GM21367 (cell line): ENCODE measurements around the gene SLC34A1.

Experiments used
- ATAC-seq: cut with Tn5 transposase; IDR thresholded peaks from one replicate; pipeline ENCODE4 v1.9.1; 2021; ENCODE audit not compliant: unreplicated experiment

Gene SLC34A1

DNA sequence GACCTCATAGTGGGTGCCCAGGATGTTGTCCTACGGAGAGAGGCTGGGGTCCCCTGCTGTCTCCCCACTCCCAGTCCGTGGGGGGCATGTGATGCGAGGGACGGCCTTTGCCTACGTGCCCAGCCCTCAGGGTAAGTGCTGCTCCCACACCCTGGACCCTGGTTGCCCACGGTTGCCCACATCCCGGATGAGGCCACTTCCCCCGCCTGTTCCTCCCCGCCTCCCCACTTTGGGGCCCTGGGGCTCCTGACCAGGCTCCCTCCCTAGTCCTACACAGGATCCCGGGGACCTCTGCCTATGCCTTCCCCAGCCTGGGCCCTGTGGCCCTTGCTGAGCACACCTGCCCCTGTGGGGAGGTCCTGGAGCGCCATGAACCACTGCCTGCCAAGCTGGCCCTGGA, 1.5 kb downstream of the SLC34A1 start:
- ATAC-seq = no peak

- no peak for ATAC-seq
Measured at GRCh38 chr5:177386542-177386941, 2.3 kb downstream of the SLC34A1 start.

GRCh38 chr5:177387405-177387804, 3.2 kb downstream of the SLC34A1 start:
- ATAC-seq = no peak

DNA sequence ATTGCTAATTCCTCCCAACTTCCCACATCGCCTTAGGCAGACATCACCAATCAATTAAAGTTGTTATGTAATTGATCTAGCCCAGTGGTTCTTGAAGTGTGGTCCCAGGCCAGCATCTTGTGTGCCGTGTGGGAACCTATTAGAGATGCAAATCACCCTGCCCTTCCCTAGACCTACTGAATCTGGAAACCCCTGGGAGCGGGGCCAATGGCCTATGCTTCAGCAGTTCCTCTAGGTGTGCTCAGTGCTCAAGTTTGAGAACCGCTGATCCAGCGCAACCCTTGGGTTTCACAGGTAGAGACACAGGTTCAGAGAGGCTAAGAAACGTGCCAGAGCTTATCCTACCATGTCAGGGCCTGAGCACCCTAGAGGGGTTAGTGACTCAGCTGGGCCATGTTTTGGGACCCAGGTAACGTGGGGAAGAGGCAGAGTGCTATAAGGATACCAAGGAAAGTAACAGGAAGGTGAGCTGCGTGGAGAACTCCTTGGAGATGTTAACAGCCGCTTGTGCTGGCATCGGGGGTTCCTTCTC, 4.4 kb downstream of the SLC34A1 start:
- no peak for ATAC-seq

DNA sequence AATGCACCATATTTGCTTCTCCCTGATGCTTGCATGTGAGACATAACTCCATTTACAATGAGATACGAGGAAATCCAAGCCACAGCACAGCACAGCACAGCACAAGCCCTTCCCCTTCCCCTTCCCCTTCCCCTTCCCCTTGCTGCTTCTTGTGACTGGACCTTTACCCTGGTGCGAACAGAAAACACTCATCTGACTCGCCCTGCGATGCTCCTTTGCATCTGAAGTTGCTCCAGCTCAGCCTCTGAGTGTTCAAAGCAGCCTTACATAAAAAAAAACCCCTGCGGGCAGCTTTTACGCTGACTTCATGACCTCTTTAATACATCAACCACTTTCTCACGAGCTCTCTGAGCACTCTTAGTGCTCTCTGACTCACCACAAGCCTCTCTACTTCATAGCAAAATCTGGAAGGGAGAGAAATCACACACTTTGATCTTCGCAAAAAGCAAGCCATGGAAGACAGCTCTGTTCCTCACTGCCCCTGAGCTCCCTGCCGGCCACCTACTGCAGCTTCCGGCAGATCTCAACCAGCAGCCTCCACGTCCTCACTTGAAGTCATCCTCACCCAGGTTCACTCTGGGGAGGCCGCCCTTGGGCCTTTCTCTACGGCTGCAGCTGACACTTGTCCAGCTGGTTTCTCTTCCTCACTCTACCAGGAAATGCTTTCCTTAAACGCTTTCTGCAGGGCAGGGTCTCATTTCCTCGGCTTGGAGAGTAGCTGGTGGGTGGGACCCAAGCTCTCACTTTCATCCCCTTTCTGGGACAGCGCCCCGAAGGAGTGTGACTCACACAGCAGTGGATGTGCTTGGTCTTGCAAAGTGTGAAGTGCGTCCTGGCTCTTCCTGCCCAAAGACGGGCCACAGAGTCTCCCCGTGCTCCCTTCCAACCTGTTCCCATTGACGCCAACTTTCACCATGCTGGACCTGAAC, 5.3 kb downstream of the SLC34A1 start:
- peak; percentile 50 for ATAC-seq

- ATAC-seq = peak; percentile 52
Measured at GRCh38 chr5:177390363-177391300, 6.4 kb downstream of the SLC34A1 start.

- no peak for ATAC-seq
Measured at GRCh38 chr5:177392765-177393164, 8.5 kb downstream of the SLC34A1 start.

DNA sequence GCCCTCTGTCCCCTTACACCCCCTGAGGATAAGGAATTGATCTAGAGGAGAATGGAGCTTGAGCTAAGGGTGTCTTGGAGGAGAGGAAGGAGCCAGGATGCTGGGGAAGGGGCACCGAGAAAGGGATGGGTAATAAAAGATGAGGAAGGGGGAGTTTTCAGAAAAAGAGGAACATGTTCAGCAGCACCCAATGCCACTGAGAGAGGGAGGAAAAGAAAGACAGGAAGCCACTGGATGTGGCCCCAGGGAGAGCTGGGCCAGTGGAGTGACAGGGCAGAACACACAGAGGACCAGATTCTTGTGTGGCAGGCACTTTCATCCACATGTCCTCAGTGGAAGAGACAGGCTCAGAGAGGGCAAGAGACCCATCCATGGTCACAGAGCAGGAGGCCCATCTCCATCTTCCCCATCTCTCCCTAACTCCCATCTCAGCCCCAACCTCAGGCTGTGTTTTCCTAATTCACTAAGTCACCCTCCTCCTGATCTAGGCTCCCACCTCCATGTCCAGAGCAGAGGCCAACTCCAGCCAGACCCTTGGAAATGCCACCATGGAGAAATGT, 9.1 kb downstream of the SLC34A1 start:
- ATAC-seq = no peak

DNA sequence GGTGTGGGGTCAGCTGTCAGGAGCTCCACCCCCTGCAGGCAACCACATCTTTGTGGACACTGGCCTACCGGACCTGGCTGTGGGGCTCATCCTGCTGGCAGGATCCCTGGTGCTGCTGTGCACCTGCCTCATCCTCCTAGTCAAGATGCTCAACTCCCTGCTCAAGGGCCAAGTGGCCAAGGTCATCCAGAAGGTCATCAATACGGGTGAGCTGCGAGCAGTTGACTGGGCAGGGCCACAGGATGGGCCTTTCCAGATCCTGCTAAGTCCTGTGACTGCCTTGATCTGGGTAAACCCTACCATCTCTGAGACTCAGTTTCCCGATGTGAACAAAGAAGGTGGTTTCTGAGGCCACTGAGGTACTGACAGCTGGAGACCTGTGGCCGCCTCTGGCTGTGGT, 9.8 kb downstream of the SLC34A1 start:
- no peak for ATAC-seq

DNA sequence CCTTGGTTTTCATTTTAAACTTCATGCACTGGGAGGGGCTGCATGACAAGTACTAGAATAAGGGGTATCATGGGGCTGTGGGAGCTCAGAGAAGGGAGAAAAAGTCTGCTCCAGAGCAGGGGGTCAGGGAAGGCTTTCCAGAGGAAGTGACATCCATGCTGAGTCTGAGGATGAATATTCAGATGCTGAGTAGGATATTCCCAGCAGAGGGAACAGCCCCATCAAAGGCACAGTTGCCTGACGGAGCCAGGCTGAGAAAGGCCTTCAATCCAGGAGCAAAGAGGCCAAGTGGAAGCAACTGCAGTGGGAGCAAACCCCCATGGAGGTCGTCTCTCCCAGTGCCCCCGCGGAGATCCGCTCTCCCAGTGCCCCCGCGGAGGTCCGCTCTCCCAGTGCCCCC, 11.8 kb downstream of the SLC34A1 start:
- no peak for ATAC-seq

GRCh38 chr5:177396807-177397206, 12.6 kb downstream of the SLC34A1 start:
- no peak for ATAC-seq

- no peak for ATAC-seq
Measured at GRCh38 chr5:177397875-177398390, 13.7 kb downstream of the SLC34A1 start.

GRCh38 chr5:177399997-177400868, 16.0 kb downstream of the SLC34A1 start, which contains the start of gene PFN3:
Gene PFN3, minus strand, starts transcription at chr5:177400661. Its CDS starts 85 bp downstream, at chr5:177400576.
- ATAC-seq = no peak

- ATAC-seq = no peak
Measured at GRCh38 chr5:177402271-177403043, 18.2 kb downstream of the SLC34A1 start.

DNA sequence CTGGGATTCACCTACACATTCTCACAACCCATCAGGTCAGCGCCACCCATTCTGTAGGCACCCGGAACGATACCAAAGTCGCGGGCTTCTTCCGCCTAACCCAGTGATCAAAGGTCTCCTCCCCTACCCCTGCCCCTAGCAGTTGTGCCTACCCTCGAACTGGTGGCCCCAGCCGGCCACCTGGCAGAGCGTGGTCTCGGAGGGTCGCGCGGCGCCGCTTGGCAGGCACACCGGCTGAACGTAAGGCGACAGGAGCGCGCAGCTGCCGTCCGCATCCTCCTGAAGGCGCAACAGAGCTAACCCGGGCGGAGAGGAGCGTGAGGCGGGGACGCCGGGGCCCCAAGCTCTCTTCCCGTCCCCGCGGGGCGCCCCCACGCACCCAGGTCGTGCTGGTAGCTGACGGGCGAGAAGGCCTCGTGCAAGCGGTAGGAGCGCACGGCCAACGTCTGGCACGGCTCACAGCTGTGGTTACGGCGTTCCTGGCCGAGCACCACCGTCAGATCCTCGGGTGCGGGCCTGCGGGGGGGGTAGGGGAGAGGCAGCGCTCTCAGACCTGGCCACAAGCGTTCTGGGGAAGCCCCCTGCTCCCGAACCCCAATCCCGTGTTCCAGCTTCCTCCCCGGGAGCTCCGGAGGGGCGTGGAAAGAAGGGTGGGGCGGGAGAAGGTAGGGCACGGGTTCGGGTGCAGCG, 19.0 kb downstream of the SLC34A1 start:
- ATAC-seq = no peak

GRCh38 chr5:177403792-177404640, 19.8 kb downstream of the SLC34A1 start:
- ATAC-seq = peak; percentile 58

GRCh38 chr5:177404641-177405179, 20.5 kb downstream of the SLC34A1 start:
- ATAC-seq = no peak
